HG02623 (cell line): ENCODE data around the gene PRSS56.
"Not testable (repeated sequence)": the region's sequence is repeated elsewhere in the genome, so short reads cannot be mapped to it uniquely, and the experiment has no call there.

Source experiments
- ATAC-seq: cut with Tn5 transposase; IDR thresholded peaks from one replicate; pipeline ENCODE4 v1.9.1; 2021; ENCODE audit warnings: moderate library complexity; ENCODE audit not compliant: unreplicated experiment

The PRSS56 gene

DNA sequence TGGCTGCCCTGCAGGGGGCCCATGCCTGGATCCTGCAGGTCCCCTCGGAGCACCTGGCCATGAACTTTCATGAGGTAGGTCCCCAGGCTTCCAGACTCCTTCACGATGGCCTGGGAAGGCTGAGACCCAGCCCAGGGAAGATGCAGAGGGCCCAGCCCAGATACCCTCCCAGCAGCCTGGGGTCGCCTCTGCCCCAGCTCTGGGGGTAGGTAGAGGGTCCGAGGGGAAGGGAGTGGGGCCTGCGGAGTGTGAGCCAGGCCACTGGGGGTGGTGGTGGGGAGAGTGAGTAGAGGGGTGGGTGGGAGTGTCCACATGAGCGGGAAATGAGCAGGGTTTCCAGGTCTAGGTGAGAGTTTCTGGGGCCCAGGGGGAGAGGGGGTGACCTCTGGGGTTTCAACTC lies 4.6 kb downstream of the PRSS56 start:
- ATAC-seq = no peak

- no peak for ATAC-seq
Observed at GRCh38 chr2:232525199-232525598, 5.0 kb downstream of the PRSS56 start.

DNA sequence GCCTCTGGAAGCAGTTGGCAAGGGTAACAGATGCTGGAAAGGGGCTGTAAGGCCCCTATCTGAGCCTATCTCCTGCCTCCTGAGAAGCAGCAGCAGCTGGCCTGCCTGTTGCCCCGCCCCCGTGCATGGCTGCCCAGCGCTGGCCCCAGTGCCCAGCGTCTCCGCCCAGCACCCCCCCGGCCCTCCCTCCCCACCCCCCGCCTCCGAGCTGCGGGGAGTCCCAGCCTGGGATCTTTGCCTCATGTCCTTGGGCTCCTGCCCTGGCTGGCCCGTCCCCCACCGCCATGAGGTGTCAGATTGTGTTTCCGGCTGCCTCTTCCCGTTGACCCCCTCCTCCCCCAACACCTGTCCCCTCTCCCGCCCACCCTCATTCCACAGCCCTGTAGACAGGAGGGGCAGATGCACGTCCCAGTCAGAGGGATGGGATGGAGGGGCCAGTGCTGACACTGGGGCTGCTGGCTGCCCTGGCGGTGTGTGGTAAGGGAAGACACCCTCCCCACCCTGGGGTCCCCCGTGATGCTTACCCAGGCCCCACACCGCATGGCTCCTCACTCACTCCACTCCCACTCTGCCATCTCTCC lies 5.7 kb downstream of the PRSS56 start, which contains the start of gene CHRND:
CHRND (plus strand) TSS at position 370 of the 581 bp plus-strand sequence; CDS start at position 426, 56 bp downstream.
- no peak for ATAC-seq

GRCh38 chr2:232526372-232526941 lies 6.3 kb downstream of the PRSS56 start:
- no peak for ATAC-seq

DNA sequence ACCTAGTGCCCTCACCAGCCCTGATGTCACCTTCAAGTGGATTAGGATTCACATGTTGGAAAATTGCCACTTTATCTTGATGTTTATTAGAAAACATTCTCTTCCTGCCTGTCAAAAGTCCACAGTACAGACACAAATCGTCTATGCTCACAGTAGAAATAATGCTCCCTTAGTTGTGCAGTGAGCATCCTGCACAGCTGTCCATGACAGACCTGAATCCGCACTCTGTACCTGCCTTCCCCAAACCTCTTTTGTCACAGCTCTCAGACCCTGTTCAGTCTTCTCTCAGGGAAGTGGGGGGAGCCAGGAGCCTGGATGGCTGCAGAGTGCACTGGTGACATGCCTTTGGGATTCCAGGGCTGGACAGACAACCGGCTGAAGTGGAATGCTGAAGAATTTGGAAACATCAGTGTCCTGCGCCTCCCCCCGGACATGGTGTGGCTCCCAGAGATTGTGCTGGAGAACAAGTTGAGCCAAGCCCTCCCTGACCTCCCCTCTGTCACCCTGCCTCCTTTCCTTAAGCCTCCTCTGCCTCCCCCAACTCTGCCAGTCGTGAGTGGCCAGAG lies 7.8 kb downstream of the PRSS56 start:
- ATAC-seq = no peak

DNA sequence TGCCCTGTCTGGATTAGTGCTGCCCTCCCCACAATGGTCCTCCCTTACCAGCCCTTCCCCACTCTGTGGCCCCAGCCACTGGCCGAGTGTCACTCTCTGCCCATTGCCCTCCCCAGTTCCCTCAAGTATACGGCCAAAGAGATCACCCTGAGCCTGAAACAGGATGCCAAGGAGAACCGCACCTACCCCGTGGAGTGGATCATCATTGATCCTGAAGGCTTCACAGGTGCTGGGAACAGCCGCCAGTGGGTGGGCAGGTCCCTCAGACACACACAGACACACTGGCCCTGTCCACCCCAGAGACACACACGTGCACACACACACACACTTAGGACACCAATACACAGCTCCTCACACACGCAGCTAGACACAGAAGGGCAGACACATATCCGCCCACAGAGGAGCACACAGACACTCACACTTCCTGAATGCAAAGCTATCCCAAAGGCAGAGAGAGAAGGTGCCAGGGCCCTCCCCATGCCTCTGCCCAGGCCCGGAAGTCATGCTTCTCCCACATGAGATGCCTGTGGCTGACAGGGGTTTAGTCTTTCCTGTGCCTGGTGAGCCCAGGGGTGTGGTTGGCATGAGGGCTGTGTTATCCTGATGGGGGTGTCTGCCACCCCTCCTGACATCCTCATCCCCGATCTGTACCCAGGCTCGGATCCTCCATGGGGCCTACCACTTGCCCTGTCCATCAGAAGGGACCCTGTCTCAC lies 8.7 kb downstream of the PRSS56 start:
- no peak for ATAC-seq

- no peak for ATAC-seq
Observed at GRCh38 chr2:232529806-232530547, 9.8 kb downstream of the PRSS56 start.

GRCh38 chr2:232530626-232531260 lies 10.6 kb downstream of the PRSS56 start:
- ATAC-seq = no peak

- ATAC-seq = no peak
Observed at GRCh38 chr2:232532419-232532818, 12.2 kb downstream of the PRSS56 start.

DNA sequence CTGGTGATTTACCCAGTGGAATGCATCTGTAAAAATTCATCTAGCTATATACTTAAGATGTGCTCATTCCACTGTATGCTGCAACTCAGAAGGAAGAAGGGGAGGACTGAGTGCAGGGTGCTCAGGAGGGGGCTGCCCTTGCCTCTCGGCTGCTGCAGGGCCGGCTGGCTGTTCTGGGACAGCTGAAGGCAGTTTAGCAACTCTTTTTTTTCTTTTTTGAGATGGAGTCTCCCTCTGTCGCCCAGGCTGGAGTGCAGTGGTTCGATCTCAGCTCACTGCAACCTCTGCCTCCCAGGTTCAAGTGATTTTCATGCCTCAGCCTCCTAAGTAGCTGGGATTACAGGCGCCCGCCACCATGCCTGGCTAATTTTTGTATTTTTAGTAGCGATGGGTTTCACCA lies 12.6 kb downstream of the PRSS56 start:
- ATAC-seq = not testable (repeated sequence)

- no peak for ATAC-seq
Observed at GRCh38 chr2:232533944-232534710, 13.9 kb downstream of the PRSS56 start.

- ATAC-seq = no peak
Observed at GRCh38 chr2:232534940-232535651, 14.9 kb downstream of the PRSS56 start.

GRCh38 chr2:232535761-232536530 lies 15.8 kb downstream of the PRSS56 start:
- ATAC-seq = no peak

GRCh38 chr2:232537079-232537478 lies 16.9 kb downstream of the PRSS56 start:
- ATAC-seq = no peak

- ATAC-seq = no peak
Observed at GRCh38 chr2:232537499-232537898, 17.3 kb downstream of the PRSS56 start.

DNA sequence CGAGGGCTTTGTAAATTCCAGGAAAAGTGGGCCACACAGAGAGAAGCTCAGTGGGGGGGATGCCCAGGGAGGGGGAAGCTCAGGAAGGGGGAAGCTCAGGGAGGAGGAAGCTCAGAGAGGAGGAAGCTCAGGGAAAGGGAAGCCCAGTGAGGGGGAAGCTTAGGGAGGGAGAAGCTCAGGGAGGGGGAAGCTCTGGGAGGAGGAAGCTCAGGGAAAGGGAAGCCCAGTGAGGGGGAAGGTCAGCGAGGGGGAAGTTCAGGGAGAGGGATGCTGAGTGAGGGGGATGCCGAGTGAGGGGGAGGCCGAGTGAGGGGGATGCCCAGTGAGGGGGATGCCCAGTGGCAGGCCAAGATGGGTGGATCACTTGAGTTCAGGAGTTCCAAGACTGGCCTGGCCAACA lies 18.5 kb downstream of the PRSS56 start:
- ATAC-seq = no peak

GRCh38 chr2:232539298-232540231 lies 19.4 kb downstream of the PRSS56 start, which contains the start of gene CHRNG:
TSS of gene CHRNG (plus strand) at chr2:232539692. CDS start at chr2:232539748, 56 bp downstream.
- no peak for ATAC-seq
